Panc1 (cell line): ENCODE measurements around the gene ALOXE3. TPM values are rescaled to one million over a fixed set of nuclear protein-coding genes. Genes with fewer than 3 reads are reported as not detected.
"Not testable (repeated sequence)": the region's sequence is repeated elsewhere in the genome, so short reads cannot be mapped to it uniquely, and the experiment has no call there.

ENCODE experiments used
- ATAC-seq: fragments of 200-7000 bp; cut with Tn5 transposase; 2 replicates; pipeline ENCODE4 v1.9.1; 2020; ENCODE audit warnings: mild to moderate bottlenecking, moderate library complexity
- BruUV-seq: library from RNA; stranded (reverse); fragments of 400-500 nt; replicated peaks from 2 replicates; lab custom pipeline; 2021; lab: Mats Ljungman, UMichigan
- CTCF ChIA-PET: fragments of 300-600 bp; sonication (Branson Sonifier 250); formaldehyde crosslinking; loops from one replicate; lab custom pipeline; 2022; ENCODE audit warnings: antibody characterized with exemption; lab: Charles Lee
- POLR2A ChIA-PET: fragments of 300-600 bp; sonication (Branson Sonifier 250); formaldehyde crosslinking; loops from one replicate; lab custom pipeline; 2022; ENCODE audit warnings: antibody characterized with exemption; lab: Charles Lee
- DNase-seq: peaks from one replicate; pipeline ENCODE4 v3.0.0-alpha.2; 2010; ENCODE audit warnings: low read depth, low spot score
- H3K27ac ChIP-seq: 2 replicates; pipeline ENCODE4 v1.5.1; 2011; ENCODE audit warnings: mild to moderate bottlenecking, low read length, inconsistent platforms
- H3K27me3 ChIP-seq: fragments of 200-500 bp; sonication (Bioruptor generic); 2 replicates; pipeline ENCODE4 v1.6.0; 2014; ENCODE audit warnings: low read length, inconsistent platforms; ENCODE audit not compliant: control insufficient read depth, insufficient read depth
- H3K36me3 ChIP-seq: fragments of 200-500 bp; sonication (Bioruptor generic); 2 replicates; pipeline ENCODE4 v1.5.1; 2014; ENCODE audit warnings: inconsistent platforms, mild to moderate bottlenecking, low read length, moderate library complexity; ENCODE audit not compliant: control insufficient read depth, insufficient read depth
- H3K4me1 ChIP-seq: 2 replicates; pipeline ENCODE4 v1.5.1; 2011; ENCODE audit warnings: inconsistent platforms, mild to moderate bottlenecking, low read length, moderate library complexity; ENCODE audit not compliant: control insufficient read depth, insufficient read depth
- H3K4me3 ChIP-seq, 2 experiments: 2 replicates each; pipeline ENCODE4 v1.5.1; 2011 to 2012; ENCODE audit warnings: low read depth in 2 of 2, low read length in 2 of 2, mild to moderate bottlenecking in 2 of 2, inconsistent platforms in 1 of 2, moderate library complexity in 1 of 2
- H3K9me3 ChIP-seq: fragments of 200-500 bp; sonication (Bioruptor generic); 2 replicates; pipeline ENCODE4 v1.5.1; 2014; ENCODE audit warnings: low read depth, mild to moderate bottlenecking, inconsistent platforms, low read length, moderate library complexity; ENCODE audit not compliant: control insufficient read depth, insufficient read depth
- CTCF ChIP-seq: fragments of 450-650 bp; IDR thresholded peaks from 2 replicates; pipeline ENCODE4 v1.5.1; 2017; ENCODE audit warnings: mild to moderate bottlenecking
- POLR2AphosphoS5 ChIP-seq: IDR thresholded peaks from 2 replicates; pipeline ENCODE4 v1.6.1; 2012; ENCODE audit warnings: mild to moderate bottlenecking, low read depth, low read length, moderate library complexity
- REST ChIP-seq, 2 experiments: IDR thresholded peaks; 2 replicates each; pipeline ENCODE4 v1.6.1; 2011 to 2012; ENCODE audit warnings: low read depth in 2 of 2, control low read depth in 1 of 2, low read length in 1 of 2, mild to moderate bottlenecking in 1 of 2, moderate library complexity in 1 of 2; ENCODE audit not compliant: insufficient read depth in 1 of 2
- SIN3A ChIP-seq: IDR thresholded peaks from 2 replicates; pipeline ENCODE4 v1.6.1; 2012; ENCODE audit warnings: low read depth, mild to moderate bottlenecking, low read length, moderate library complexity, borderline replicate concordance; ENCODE audit not compliant: insufficient read depth
- in situ Hi-C: cut with HindIII; loops from 2 replicates; pipeline ENCODE4 v1.10.0; 2016; ENCODE audit warnings: low sequenced_read_pairs, low pct_unique_long_range_greater_than_20kb
- intact Hi-C: fragments of 100-400 bp; cut with micrococcal nuclease; formaldehyde crosslinking; loops from one replicate; pipeline ENCODE4 v1.10.0; 2022; ENCODE audit not compliant: unreplicated experiment
- total RNA-seq: library from RNA; stranded (reverse); gene quantifications from one replicate; pipeline ENCODE4 v1.2.1, GENCODE V29; 2021; ENCODE audit not compliant: unreplicated experiment

ALOXE3 gene
- total RNA-seq, 1 experiment from 2014 or later: 0.46 TPM

GRCh38 chr17:8080208-8080798 lies 38.0 kb downstream of the ALOXE3 start:
- in situ Hi-C loops: no loop called here
- no TSS peak for BruUV-seq
- peak; percentile 61; the same call in 1 of the 2 replicates for TF ChIP-seq CTCF
- TF ChIP-seq POLR2AphosphoS5: no peak
- CTCF ChIA-PET: no interaction called here
- peak; percentile 47 for ATAC-seq
- Histone ChIP-seq H3K27me3 (no peaks in the 10 kb centered on the region), H3K36me3 (no peaks in the 10 kb centered on the region), H3K4me3 (peak overlapping the region; percentile 39 to 60), H3K27ac (no peak overlapping the region), H3K4me1 (peaks cover 5% of the 10 kb centered on the region; the same call in 1 of the 2 replicates), H3K9me3 (no peaks in the 10 kb centered on the region)
- DNase-seq: no peak
- intact Hi-C loops: loop anchor here (5.0 kb wide), 1 partner anchor 37 kb away; the partner anchor contains the start of gene ALOXE3
- POLR2A ChIA-PET: no interaction called here

- ATAC-seq (peak; percentile 94), DNase-seq (no peak)
- ChIA-PET CTCF (no interaction called here), POLR2A (interaction anchor here (0.6 kb wide), 1 partner anchor 171 kb away, joined by 3 read pairs; no protein-coding TSS in a partner anchor)
- no peak overlapping the region for H3K27ac ChIP-seq
- no peak for TF ChIP-seq REST (IDR thresholded peaks at IDR 0.05; ENCODE audit: insufficient read depth in 1 of 2, low read depth in 2 of 2, low read length in 1 of 2)
- TF ChIP-seq SIN3A: no peak
- TF ChIP-seq CTCF: peak; percentile 94
- peak overlapping the region; percentile 39 to 60 for H3K4me3 ChIP-seq
- no peaks in the 10 kb centered on the region for H3K9me3 ChIP-seq
- BruUV-seq: no TSS peak
- peaks cover 5% of the 10 kb centered on the region; the same call in 1 of the 2 replicates for H3K4me1 ChIP-seq
- H3K36me3 ChIP-seq: no peaks in the 10 kb centered on the region
- in situ Hi-C loops (no loop called here), intact Hi-C loops (loop anchor here (5.0 kb wide), 1 partner anchor 38 kb away; the partner anchor contains the start of gene ALOXE3)
- H3K27me3 ChIP-seq: no peaks in the 10 kb centered on the region
These were observed 38.8 kb downstream of the ALOXE3 start for GRCh38 chr17:8079291-8080207.

GRCh38 chr17:8077939-8078338 lies 40.4 kb downstream of the ALOXE3 start:
- intact Hi-C loops, H3K36me3 ChIP-seq, H3K27me3 ChIP-seq, DNase-seq, H3K4me3 ChIP-seq, in situ Hi-C loops, POLR2A ChIA-PET, H3K9me3 ChIP-seq, H3K4me1 ChIP-seq, H3K27ac ChIP-seq, ATAC-seq, BruUV-seq: not testable (repeated sequence)
- CTCF ChIA-PET: interaction anchor here (0.5 kb wide), 1 partner anchor 170 kb away, joined by 3 read pairs; the partner anchor contains the start of gene CTC1
